Mucosa of rectum (tissue), 2 donors: Measurements from ENCODE around the gene URAD.
"Not testable (repeated sequence)": the region's sequence is repeated elsewhere in the genome, so short reads cannot be mapped to it uniquely, and the experiment has no call there.

Source experiments
- H3K27ac ChIP-seq, 2 donors: one replicate each; pipeline ENCODE4 v1.7.0; 2013; ENCODE audit warnings: inconsistent platforms in 2 of 2, low read depth in 2 of 2, low read length in 2 of 2
- H3K27me3 ChIP-seq, 2 donors: one replicate each; pipeline ENCODE4 v1.7.0; 2013; ENCODE audit warnings: low read length in 2 of 2; ENCODE audit not compliant: control insufficient read depth in 2 of 2, insufficient read depth in 2 of 2
- H3K36me3 ChIP-seq, 2 donors: one replicate each; pipeline ENCODE4 v1.7.0; 2013; ENCODE audit warnings: low read length in 2 of 2; ENCODE audit not compliant: control insufficient read depth in 2 of 2, insufficient read depth in 2 of 2
- H3K4me1 ChIP-seq, 2 donors: one replicate each; pipeline ENCODE4 v1.7.0; 2013; ENCODE audit warnings: low read length in 2 of 2, mild to moderate bottlenecking in 1 of 2; ENCODE audit not compliant: control insufficient read depth in 2 of 2, insufficient read depth in 2 of 2
- H3K4me3 ChIP-seq, 2 donors: one replicate each; pipeline ENCODE4 v1.7.0; 2013; ENCODE audit warnings: low read length in 2 of 2
- H3K9ac ChIP-seq, 2 donors: one replicate each; pipeline ENCODE4 v1.7.0; 2013; ENCODE audit warnings: low read length in 2 of 2, low read depth in 1 of 2, mild to moderate bottlenecking in 1 of 2
- H3K9me3 ChIP-seq, 2 donors: one replicate each; pipeline ENCODE4 v1.7.0; 2013; ENCODE audit warnings: low read length in 2 of 2; ENCODE audit not compliant: control insufficient read depth in 2 of 2
- donor health status: healthy.
- donor health status: Normal muscosa, but diverticular disease.

The URAD gene

DNA sequence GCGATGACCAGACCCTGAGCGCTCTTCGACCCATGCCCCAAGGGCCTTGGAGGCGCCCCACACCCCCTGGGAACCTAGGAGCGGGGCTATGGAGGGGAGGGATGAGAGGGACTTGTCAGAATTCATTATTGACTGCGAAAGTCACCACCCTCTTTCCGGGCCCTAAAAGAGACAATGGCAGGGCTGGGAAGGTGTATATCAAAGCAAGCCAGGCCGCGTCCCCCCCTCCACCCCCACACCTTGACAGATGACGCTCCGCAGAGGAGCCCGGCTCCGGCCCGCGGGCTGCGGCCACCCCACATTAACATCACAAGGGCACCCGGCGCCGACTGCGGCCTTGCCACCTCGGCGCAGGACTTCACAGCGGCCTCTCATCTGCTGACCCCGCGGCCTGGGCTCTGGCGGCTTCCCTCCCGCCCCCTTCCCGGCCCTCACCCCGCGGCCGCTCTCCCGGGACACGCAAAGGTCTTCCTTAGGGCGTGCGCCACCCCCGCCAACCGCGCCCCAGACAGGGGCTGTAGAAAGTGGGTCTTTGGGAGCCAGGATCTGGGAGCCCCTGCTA is 21.8 kb downstream of the URAD start:
- Histone ChIP-seq H3K4me3 (peak overlapping the region; percentile 80 to 89), H3K9ac (peak overlapping the region; percentile 94 to 97), H3K27ac (peak overlapping the region; percentile 96 to 100), H3K36me3 (peaks cover 6 to 21% of the 10 kb centered on the region in 2 donors), H3K27me3 (peaks cover 12 to 21% of the 10 kb centered on the region in 2 donors), H3K4me1 (peaks cover 20 to 50% of the 10 kb centered on the region in 2 donors), H3K9me3 (no peaks in the 10 kb centered on the region)

DNA sequence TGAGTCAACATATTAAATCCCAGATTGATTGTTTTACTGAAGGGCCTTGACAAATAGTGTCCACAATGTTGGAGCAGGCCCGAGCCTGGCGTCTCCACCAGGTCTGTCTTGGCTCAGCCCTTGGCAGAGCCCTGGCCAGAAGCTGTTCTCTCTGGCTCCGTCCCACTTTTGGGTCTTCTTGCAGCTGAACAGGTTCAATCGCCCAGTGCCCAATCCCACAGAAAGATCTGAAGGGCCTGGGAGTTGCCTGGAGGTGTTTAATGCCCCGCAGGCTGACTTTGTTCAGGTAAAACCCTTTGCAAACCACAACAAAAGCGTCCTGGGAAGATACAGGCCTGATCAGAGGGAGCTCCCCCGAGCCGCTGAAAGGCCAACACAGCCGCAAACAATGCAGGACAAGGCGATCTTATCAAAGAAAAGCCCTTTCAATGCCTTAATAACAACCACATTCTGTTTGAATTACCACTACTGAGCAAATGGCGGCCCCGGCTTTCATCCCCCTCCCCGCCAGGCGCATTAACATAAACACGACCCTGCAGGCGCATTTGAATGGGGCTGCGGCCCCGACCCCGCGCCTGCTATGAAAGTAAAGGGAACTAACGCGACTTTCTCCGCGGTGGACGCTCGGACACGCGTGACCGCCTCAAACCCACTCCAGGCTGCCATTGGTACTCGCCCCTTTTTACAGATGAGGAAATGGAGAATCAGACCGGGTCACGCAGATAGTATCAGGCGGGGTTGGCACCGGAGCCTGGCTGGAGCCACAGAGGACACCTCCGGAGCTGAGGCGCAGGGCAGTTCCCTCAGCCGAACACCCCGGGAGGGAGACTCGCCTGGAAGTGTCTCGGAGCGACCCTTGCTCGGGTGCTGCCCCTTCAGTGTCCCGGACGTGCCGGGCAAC is 22.5 kb downstream of the URAD start:
- Histone ChIP-seq H3K9ac (peak overlapping the region; percentile 94 to 97), H3K4me1 (peaks cover 16 to 47% of the 10 kb centered on the region in 2 donors), H3K36me3 (peaks cover 6 to 21% of the 10 kb centered on the region in 2 donors), H3K27me3 (peaks cover 12 to 21% of the 10 kb centered on the region in 2 donors), H3K9me3 (no peaks in the 10 kb centered on the region), H3K4me3 (peak overlapping the region; percentile 80 to 89), H3K27ac (peak overlapping the region; percentile 96 to 100)

DNA sequence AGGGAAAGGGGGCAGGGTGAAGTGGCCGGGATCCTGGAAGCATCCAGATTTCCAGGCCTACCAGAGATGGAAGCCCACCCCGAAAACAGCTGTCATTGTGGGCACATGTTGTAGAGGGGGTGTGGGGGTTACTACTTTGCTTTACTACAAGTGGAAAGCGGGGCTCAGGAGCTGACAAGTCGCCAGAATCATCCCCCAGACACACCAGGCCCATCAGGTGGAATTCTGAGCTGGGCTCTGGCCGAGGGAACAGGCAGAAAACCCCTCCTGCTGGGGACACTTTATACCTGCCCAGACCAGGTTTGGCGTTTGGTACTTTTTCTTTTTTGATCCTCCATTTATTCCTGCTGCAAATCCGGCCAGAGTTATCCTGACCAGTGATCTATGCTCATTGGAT is 23.2 kb downstream of the URAD start:
- peak overlapping the region; percentile 80 to 89 for H3K4me3 ChIP-seq
- peak overlapping the region; percentile 96 to 100 for H3K27ac ChIP-seq
- H3K9ac ChIP-seq, result peak overlapping the region; percentile 94 to 97
- H3K27me3 ChIP-seq, result peaks cover 16 to 21% of the 10 kb centered on the region in 2 donors
- H3K36me3 ChIP-seq, result peaks cover 6 to 21% of the 10 kb centered on the region in 2 donors
- no peaks in the 10 kb centered on the region for H3K9me3 ChIP-seq
- peaks cover 18 to 44% of the 10 kb centered on the region in 2 donors for H3K4me1 ChIP-seq

DNA sequence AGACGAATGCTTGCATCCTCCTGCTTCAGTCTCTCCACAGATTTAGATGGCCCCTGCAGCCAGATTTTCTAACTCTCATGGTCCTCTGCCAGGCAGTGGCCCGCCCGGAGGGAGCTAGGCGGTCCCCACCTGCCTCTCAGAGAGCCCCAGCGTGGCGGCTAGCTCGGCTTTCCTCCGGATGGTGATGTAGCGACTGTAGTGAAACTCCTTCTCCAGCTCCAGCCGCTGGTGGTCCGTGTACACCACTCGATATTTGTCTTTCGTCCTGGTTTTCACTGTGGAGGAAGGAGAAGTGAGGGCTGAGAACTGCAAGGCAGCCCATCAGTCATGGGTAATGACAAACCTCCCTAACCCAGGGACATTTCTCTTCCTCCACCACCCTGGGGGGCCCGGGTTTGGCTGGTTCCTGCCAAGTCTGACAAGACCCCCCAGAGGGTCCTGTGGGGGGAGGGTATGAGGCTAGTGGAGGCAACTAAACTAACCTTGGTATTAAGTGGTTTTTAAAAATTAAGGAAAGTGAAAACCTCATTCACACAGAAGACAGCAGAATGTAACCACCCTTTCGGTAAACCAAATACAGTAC is 23.7 kb downstream of the URAD start:
- H3K9ac ChIP-seq, result peak overlapping the region; percentile 94 to 97
- peak overlapping the region; percentile 96 to 100 for H3K27ac ChIP-seq
- peaks cover 6 to 21% of the 10 kb centered on the region in 2 donors for H3K36me3 ChIP-seq
- H3K4me1 ChIP-seq, result peaks cover 23 to 43% of the 10 kb centered on the region in 2 donors
- H3K4me3 ChIP-seq, result peak overlapping the region; percentile 80 to 89
- no peaks in the 10 kb centered on the region for H3K9me3 ChIP-seq
- H3K27me3 ChIP-seq, result peaks cover 17 to 18% of the 10 kb centered on the region in 2 donors

DNA sequence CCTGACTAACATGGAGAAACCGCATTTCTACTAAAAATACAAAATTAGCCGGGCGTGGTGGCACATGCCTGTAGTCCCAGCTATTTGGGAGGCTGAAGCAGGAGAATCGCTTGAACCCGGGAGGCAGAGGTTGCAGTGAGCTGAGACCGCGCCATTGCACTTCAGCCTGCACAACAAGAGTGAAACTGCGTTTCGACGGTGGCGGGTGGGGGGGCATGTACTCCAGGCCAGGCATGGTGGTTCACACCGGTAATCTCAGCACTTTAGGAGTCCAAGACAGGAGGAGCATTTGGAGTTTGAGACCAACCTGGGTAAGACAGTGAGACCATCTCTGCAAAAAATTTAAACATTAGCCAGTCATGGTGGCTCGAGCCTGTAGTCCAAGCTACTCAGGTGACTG is 24.3 kb downstream of the URAD start:
- peak overlapping the region in 1 of 2 donors; percentile 97 for H3K9ac ChIP-seq
- not testable (repeated sequence) for H3K9me3 ChIP-seq
- H3K4me3 ChIP-seq, result peak overlapping the region; percentile 80 to 89
- peak overlapping the region; percentile 96 to 100 for H3K27ac ChIP-seq
- H3K4me1 ChIP-seq, result peaks cover 23 to 43% of the 10 kb centered on the region in 2 donors
- H3K36me3 ChIP-seq, result peaks cover 6 to 21% of the 10 kb centered on the region in 2 donors
- H3K27me3 ChIP-seq, result peaks cover 12 to 17% of the 10 kb centered on the region in 2 donors

DNA sequence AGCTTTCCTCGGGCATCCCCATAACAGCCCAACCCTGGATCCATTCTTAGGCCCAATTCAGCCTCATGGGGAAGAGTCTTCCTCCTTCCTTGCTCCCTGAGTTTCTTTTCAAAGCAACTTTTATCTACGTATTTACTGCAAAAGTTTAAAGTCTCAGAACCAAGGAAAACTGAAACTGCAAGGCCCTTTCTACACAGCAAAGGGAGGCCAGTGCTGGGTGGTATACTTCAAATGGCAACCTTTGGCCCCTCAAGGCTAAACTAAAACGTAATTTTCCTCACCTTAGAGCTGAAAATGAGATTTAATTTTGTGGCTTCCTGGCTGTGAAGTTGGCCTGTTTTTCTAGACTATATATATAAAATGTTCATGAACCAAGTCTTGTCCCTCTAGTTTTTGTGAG is 25.0 kb downstream of the URAD start:
- H3K9me3 ChIP-seq, result no peaks in the 10 kb centered on the region
- H3K27ac ChIP-seq, result peak overlapping the region; percentile 96 to 100
- peak overlapping the region; percentile 64 to 97 for H3K9ac ChIP-seq
- H3K4me3 ChIP-seq, result peak overlapping the region; percentile 41 to 89
- H3K27me3 ChIP-seq, result peaks cover 7 to 20% of the 10 kb centered on the region in 2 donors
- H3K36me3 ChIP-seq, result peaks cover 6 to 21% of the 10 kb centered on the region in 2 donors
- peaks cover 23 to 50% of the 10 kb centered on the region in 2 donors for H3K4me1 ChIP-seq

DNA sequence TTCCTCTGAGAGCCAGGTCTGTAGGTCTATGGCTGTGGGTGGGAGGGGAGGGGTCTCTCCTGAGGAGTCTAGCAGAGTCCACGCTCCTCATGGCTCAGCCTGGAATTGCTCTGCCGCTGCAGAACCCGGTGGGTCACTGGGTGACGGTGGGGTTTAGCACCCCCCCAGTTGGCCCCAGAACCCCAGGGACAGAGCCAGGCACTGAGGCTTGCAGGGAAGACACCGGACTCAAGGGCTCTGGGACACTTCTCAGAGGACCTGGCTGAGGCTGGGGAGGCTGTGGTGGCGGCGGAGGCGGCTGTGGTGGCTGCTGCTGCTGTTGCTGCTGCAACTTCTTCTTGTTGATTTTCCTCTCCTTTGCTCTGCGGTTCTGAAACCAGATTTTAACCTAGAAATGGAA is 25.5 kb downstream of the URAD start:
- peaks cover 7 to 16% of the 10 kb centered on the region in 2 donors for H3K27me3 ChIP-seq
- no peaks in the 10 kb centered on the region for H3K9me3 ChIP-seq
- peaks cover 23 to 50% of the 10 kb centered on the region in 2 donors for H3K4me1 ChIP-seq
- H3K27ac ChIP-seq, result peak overlapping the region; percentile 96 to 100
- H3K4me3 ChIP-seq, result peak overlapping the region; percentile 41 to 89
- peaks cover 6 to 19% of the 10 kb centered on the region in 2 donors for H3K36me3 ChIP-seq
- peak overlapping the region in 1 of 2 donors; percentile 97 for H3K9ac ChIP-seq

DNA sequence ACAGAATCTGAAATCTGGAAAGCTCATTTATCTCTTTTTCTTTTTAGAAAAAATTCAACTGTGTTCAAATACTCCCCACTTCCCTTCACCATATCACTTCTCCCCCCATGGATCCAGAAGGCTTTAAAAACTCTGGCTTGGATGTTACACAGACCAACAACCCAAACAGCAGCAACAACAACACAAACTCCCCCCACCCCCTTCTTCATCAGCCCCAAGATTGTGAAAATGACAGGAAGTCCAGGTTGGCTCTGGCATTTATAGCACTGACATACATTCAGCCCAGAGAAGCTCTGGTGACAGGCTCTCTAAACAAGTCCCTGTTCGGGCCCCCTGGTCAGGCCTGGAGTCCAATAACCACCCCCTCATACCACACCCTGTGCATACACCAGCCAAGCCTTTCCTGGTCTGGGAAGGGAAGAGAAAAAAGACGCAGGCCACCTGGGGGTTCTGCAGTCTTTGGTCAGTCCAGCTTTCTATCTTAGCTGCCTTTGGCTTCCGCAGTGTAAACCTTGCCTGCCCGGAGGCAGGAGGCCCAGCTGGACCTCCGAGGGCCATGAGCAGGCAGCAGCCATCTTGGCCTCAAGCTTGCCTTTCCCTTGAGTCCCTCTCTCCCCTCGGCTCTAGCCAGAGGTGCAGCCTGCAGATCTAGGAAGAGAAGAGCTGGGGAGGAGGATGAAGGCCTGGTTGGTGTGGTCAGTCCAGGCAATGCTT is 26.2 kb downstream of the URAD start:
- H3K36me3 ChIP-seq, result peaks cover 0 to 14% of the 10 kb centered on the region in 2 donors
- H3K27me3 ChIP-seq, result peaks cover 3 to 13% of the 10 kb centered on the region in 2 donors
- peak overlapping the region; percentile 15 to 69 for H3K9ac ChIP-seq
- no peaks in the 10 kb centered on the region for H3K9me3 ChIP-seq
- H3K4me3 ChIP-seq, result peak overlapping the region; percentile 37 to 89
- peaks cover 23 to 56% of the 10 kb centered on the region in 2 donors for H3K4me1 ChIP-seq
- H3K27ac ChIP-seq, result peak overlapping the region; percentile 96 to 100

DNA sequence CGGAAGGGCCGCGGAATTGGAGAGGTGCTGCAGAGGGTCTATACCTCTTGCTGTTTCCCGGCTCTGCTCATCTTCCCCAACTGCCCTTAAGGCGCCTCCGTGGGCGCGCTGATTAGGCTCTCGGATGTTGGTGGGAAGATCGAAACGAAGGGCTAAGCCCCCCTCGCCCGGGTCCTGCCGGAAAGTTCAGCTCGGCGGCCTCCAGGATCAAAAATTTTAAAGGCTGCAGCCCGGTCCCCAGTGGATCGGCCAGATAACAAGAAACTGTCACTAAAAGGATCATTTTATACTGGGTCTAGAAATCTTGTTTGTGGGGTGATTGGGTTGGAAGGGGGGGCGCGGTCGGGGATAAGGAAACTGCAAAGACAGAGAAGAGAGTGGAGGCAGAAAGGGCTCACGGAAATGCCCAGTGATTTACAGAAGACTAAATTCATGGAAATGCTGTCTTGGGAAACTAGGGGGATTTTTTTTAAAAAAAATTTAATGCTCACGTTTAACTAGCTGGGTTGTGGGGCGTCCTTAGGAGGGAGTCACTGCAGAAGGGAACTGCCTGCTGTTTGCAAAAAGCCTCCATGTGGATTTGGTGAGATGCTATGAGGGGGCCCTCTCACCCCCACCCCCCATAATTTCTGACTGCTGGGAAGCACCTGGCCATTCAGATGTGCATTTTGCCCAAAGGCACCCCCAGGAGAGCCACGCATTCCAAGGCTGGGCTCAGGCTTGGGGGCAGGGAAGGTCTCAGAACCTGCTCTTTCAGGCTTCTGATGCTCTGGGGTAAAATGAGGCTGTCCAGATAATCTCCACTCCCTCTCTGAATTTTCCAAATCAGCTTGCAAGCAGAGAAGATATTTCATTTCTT is 27.0 kb downstream of the URAD start:
- H3K9me3 ChIP-seq, result no peaks in the 10 kb centered on the region
- H3K9ac ChIP-seq, result peak overlapping the region in 1 of 2 donors; percentile 69
- peak overlapping the region; percentile 85 to 100 for H3K27ac ChIP-seq
- peaks cover 6 to 18% of the 10 kb centered on the region in 2 donors for H3K27me3 ChIP-seq
- peak overlapping the region; percentile 66 to 89 for H3K4me3 ChIP-seq
- peaks cover 27 to 60% of the 10 kb centered on the region in 2 donors for H3K4me1 ChIP-seq
- H3K36me3 ChIP-seq, result peaks cover 0 to 14% of the 10 kb centered on the region in 2 donors
